ENCODE data around the gene SLC25A31.

The SLC25A31 gene

DNA sequence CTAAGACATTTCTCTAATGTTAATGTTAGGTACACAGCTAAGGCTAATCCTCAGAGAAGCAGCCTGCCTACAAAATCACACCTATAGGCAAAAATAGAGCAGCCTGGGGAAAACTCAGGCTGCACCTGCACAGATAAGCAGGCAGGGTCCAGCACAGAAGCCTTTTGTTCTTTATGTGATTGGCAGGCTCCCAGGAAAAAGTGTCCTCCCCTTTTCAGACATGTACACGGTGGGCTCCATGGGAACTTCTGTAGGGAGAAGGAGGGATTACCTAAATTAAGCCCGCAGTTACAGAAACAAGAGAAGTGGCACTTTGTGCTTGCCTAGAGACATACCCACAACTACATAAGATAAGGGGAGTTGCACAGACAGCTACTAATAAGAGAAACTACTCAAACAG is 47.9 kb downstream of the SLC25A31 start:
- peak in 2 of 3 experiments; percentile 12 to 51 for DNase-seq

DNA sequence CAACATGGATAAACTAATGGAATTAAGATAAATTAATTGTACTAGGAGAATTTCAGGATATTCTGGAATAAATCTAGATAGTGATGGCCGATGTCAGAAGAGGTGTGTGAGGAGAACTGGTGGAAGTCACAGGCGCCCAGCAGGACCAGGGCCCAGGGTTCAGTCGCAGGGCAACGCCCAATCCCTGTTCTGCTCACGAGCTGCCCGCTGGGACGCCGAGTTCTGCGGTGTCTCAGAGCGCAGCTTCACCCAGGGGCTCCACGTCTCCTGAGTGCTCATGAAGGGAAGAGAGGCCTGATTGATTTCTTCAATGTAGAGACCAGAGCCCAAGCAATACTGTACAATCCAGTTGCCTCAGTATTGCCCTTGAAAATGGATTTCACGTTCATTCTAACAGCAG is 50.4 kb downstream of the SLC25A31 start:
- DNase-seq = no peak

DNA sequence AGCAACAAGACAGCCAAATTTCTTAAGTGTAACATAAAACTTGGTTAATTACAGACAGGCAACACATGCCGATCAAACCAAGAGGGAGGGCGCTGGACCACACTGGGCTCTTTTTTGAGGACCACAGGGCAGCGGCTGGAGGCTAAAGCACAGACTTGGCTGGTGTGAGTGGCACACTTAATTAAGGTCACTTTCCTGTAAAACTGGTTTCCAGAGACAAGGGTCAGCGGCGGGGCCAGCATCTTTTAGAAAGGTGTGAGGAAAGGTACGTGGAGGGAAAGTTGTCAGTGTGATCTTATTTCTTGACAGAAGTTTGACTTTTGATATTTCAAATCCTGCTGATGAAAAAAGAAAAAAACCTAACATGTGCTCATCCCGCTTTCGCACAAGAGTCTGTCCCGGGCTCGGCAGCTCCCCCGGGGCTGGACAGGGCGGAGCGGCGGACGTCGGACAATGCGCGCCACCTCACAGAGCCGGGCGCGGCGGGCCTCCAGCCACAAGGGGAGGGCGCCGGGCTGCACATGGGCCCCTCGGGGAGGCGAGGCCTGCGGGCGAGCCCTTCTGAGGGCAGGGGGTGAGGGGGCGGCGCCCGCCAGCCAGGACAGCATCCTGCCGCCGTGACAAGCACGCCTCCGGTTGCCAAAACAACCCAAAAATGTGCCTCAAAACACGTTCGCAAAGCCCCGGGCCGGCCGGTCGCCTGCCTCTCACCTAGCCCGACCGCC is 51.3 kb downstream of the SLC25A31 start:
- DNase-seq = peak; percentile 19 to 85 (median 80)

DNA sequence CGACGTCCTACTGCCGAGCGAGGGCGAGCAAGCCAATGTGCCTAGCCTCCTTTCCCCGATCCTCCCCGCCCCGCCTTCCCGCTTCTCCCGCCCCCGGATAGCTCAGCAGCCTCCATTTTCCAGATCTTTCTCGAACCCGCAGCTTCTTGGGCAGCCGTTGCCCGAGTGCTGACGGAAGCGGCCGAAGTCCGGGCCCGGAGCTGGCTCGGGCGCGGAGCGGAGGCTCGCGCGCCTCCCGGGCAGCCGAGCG is 51.8 kb downstream of the SLC25A31 start:
- DNase-seq = peak; percentile 71 to 92 (median 89)

DNA sequence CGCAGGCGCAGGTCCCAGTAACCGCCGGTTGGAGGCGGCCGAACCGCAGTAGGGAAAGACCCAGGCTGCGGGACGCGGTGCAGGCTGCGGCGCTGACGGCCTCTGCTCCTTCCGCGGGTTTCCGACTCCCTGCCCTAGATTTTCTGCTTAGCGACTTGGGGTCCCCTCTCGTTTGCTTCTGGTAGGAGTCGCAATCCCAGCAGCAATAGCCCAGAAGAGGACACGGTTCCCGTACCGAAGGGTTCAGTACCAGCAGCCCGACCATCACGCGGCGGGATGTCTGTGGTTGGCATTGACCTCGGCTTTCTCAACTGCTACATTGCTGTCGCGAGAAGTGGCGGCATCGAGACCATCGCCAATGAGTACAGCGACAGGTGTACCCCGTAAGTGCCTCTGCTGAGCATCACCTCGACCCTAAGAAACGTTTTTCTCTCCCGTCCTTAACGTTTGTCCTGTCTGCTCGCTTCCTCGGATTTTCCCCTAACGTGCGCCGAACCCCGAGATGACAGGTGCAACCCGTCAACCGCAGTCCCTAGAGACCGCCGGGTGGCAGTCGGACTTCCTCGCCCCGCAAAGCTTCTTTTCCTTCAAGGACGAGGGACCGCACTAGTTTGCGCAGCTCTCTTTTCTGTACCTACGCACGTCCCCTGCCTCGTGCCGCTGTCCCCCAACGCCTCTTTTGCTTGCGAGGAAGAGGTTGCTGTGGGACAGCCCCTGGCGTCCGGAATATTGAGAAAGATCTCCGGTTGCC is 52.2 kb downstream of the SLC25A31 start, which contains the start of gene HSPA4L:
Gene HSPA4L (plus strand): TSS at position 48 of the 751 bp plus-strand sequence. CDS start 229 bp downstream, at position 277.
- DNase-seq = peak; percentile 41 to 91 (median 84)

DNA sequence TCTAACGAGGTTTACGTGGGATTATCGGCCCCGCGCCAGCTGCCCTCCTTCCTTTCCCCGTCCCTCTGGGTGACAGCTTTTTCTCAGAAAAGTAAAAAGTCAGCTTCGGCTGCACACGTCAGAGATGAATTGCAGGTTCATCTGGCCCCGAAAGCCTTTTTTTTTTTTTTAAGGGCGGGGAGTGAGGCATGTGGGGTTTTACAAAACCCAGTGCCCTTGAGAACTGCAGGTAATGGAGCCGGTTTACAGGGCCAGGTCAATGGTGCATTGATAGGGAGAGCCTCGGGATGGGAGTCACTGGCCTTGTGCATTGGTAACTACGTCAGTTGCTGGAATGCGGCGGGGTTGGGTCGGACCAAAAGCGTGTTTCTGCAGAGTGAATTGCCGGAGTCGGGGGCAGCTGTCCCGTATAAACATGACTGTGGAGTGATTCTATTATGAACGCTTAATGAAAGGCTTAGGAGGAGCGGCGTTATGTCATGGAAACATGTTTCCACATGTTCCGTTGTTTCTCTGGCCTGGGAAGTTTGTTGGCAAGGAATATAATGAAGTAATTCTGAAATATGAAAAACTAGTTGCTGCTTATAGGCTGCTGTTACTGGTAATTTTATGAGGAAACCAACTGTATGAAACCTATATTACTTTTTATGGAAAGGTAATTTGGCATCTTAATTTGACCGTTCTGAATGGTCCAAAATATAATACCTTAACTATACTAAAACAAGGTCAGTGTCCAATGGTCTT is 53.0 kb downstream of the SLC25A31 start:
- DNase-seq = peak; percentile 4 to 74 (median 49)

DNA sequence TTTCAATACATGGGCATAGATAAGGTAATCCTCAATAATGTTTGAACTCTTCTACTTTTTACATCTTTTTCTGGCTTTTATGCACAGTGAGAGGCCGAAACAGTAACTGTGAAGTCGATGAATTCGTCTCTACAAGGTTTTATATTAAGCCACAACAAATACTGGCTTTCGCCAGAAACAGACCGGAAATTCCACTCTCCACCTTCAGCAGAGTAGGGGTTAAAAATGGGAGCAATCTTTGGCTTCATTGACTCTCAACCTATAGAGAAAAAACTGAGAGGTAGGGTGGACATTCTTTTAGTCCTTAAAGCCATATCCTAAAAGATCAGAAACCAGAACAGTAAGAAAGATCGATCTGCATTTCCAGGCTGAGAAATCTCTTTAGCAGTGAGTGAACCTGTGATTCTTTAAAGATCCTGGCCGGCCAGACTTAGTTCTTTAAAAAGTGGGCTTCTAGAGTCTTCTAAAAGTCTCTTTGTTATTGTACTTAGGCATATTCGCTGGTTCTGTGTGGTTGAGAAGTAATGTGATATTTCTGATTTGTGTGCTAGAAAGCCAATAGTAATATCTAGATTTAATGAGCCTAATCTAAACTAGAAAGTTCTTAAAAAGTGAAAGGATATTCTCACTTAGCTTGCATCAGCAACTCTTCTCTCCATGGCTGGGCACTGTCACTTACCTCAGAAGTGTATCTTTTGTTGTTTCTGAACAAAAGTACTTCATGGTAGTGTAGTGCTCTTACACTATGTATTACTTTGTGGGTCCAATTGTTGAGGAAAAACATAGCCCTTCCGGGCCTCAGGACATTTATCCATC is 54.0 kb downstream of the SLC25A31 start:
- DNase-seq = no peak

DNA sequence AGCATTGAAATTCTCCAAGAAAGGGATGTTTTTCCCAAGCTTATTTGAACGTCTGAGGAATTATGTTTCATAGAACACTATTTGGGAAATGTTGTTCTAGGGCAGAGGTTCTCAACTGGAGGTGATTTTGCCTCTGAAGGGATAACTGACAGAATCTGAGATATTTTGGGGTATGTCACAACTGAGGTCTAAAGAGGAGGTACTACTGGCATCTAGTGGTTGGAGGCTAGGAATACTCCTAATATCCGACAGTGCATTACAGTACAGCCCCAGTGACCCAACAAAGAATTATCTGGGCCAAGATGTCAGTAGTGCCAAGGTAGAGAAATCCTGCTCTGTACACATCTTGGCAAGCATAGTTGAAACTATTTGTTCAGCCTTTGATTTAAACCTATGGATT is 58.3 kb downstream of the SLC25A31 start:
- DNase-seq = no peak

DNA sequence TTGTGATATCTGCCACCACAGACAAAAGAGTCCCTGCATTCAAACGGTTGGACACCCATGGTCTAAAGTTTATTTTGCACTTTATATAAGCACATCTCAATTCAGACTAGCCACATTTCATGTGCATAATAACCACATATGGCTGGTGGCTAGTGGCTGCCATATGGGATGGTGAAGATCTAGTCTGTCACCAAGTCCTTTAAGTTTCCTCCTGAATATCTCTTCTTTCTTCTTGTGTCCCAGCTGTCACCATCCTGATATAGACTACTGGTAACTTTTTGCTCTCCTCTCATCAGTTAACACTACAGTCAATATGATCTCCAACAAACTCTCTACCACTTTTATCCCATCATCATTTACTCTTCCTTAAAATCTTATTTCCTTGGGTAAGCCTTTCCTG is 61.2 kb downstream of the SLC25A31 start:
- no peak for DNase-seq

DNA sequence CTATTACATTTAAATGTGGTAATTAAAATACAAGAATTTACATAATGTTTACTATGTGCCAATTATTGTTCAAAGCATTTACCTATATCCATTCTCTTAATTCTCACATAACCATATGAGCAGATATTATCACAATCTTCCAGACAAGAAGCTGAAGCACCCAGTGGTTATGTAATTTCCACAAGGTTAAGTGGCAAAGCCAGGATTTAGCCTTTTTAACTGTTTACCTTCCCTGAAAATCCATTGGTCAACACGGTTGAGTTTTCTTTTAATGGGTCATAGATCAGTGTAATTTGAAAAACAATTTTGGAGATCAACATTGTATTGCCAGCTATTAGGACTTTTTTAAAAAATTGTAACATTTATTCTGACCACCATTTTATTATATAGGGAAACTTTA is 63.3 kb downstream of the SLC25A31 start:
- peak in 1 of 3 experiments; percentile 4 for DNase-seq

DNA sequence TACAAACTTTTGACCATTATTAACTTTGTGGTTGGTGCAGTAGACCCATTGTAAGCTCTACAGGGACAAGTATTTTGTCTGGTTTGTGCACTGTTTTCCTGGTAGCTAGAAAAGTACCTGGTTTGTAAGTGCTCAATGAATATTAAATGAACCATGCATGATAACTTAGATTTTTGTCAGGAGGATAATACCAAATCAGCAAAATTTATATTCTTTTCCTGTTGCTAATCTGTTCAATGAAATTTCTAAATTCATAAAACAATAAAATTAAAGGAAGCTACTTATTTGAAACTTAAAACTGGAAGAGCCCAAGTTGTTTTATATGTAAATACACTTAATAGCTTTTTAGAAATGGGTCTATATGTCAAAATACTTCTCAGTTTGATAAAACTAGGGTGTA is 69.5 kb downstream of the SLC25A31 start:
- DNase-seq = no peak

DNA sequence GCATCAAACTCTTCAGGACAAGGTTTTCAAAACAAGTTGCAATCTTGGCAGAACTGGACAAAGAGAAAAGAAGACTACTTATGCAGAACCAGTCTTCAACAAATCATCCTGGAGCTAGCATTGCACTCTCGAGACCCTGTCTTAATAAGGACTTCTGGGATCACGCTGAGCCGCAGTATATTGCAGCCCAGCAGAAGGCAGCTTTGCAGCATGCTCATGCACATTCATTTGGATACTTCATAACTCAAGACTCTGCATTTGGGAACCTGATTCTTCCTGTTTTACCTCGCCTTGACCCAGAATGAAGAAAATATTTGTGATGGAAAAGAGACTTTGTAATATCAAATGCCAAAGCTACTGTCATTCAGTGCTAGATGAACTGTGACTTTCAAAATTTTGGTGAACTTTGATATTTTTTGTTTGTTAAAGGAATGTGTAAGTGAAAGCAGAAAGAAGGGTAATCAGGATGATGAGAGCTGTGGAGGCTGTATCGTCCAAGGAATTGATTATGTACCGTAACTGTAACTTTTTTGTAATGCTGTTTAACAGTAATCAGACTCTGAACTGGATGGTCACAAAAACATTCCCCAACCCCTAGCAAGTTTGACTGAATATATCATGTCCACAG is 79.1 kb downstream of the SLC25A31 start:
- no peak for DNase-seq

DNA sequence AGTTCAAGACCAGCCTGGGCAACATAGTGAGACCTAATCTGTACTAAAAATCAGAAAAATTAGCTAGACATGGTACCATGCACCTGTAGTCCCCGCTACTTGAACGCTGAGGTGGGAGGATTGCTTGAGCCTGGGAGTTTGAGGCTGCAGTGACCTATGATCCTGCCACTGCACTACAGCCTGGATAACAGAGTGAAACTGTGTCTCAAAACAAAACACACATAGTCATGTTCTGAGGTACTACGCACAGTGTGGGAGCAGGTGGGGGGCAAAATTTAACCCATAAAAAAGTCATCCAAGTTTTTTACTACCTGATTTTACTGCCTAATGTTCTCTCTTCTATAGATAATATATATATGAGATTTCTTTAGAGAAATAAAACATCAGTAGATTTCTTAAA is 80.4 kb downstream of the SLC25A31 start:
- DNase-seq = no peak

DNA sequence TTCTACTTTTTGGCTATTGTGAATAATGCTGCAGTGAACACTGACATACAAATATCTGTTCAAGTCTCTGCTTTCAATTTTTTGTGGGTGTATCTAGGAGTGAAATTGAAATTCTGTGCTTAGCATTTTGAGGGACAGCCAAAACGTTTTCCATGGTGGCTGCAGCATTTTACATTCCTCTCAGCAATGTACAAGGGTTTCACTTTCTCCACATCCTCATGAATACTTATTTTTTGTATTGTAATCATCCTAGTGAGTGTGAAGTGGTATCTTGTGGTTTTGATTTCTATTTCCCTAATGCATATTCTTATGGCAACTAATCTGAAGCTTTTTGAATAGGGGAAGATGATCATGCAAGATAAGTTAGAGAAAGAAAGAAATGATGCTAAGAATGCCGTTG is 92.2 kb downstream of the SLC25A31 start:
- no peak for DNase-seq
